Glutamatergic neuron (in vitro differentiated cells): ENCODE results near the gene TCTN3. TPM values are rescaled to one million over a fixed set of nuclear protein-coding genes. Genes with fewer than 3 reads are reported as not detected.

ENCODE experiments used
- DNase-seq: peaks from one replicate; pipeline ENCODE4 v3.0.0; 2022
- H3K27ac Mint-ChIP-seq: one replicate; pipeline ENCODE4 v1.8.0; 2020; ENCODE audit warnings: mild to moderate bottlenecking, mixed read lengths, inconsistent platforms; ENCODE audit not compliant: unreplicated experiment
- H3K27me3 Mint-ChIP-seq: one replicate; pipeline ENCODE4 v1.8.0; 2020; ENCODE audit warnings: mild to moderate bottlenecking, moderate library complexity, mixed read lengths, inconsistent platforms; ENCODE audit not compliant: unreplicated experiment
- H3K36me3 Mint-ChIP-seq: one replicate; pipeline ENCODE4 v1.8.0; 2020; ENCODE audit warnings: mild to moderate bottlenecking, mixed read lengths, inconsistent platforms; ENCODE audit not compliant: unreplicated experiment
- H3K4me1 Mint-ChIP-seq: one replicate; pipeline ENCODE4 v1.8.0; 2020; ENCODE audit warnings: mild to moderate bottlenecking, low read depth, mixed read lengths, inconsistent platforms; ENCODE audit not compliant: unreplicated experiment
- H3K4me3 Mint-ChIP-seq: one replicate; pipeline ENCODE4 v1.8.0; 2020; ENCODE audit warnings: mild to moderate bottlenecking, mixed read lengths, inconsistent platforms; ENCODE audit not compliant: unreplicated experiment
- H3K9me3 Mint-ChIP-seq: one replicate; pipeline ENCODE4 v1.8.0; 2020; ENCODE audit warnings: mild to moderate bottlenecking, moderate library complexity, mixed read lengths, inconsistent platforms; ENCODE audit not compliant: unreplicated experiment
- CTCF ChIP-seq: fragments of 200-600 bp; sonication (generic); IDR thresholded peaks from one replicate; pipeline ENCODE4 v1.5.0; 2021; ENCODE audit not compliant: partially characterized antibody, unreplicated experiment
- total RNA-seq: library from RNA; stranded (reverse); fragmentation: NEBNext Ultra II Directional; extraction: Animal tissue kit (Norgen Biotek cat#: 25700); gene quantifications from one replicate; pipeline ENCODE4 v1.2.1, GENCODE V29; 2021; ENCODE audit not compliant: unreplicated experiment

Gene TCTN3
- total RNA-seq, 1 donor from 2014 or later = 14.7 TPM

- no peak overlapping the region for H3K4me3 Mint-ChIP-seq
- DNase-seq = no peak
These were observed 23.1 kb upstream of the TCTN3 start for GRCh38 chr10:95716866-95717265.

GRCh38 chr10:95716466-95716865 lies 22.7 kb upstream of the TCTN3 start:
- Mint-ChIP-seq H3K27me3 (peaks cover 2% of the 10 kb centered on the region), H3K4me1 (no peaks in the 10 kb centered on the region), H3K4me3 (no peak overlapping the region), H3K27ac (no peak overlapping the region), H3K36me3 (no peaks in the 10 kb centered on the region), H3K9me3 (no peaks in the 10 kb centered on the region)
- DNase-seq = no peak
- no peak for TF ChIP-seq CTCF

More at GRCh38 chr10:95716866-95717265, 23.1 kb upstream of the TCTN3 start:
- peaks cover 2% of the 10 kb centered on the region for H3K27me3 Mint-ChIP-seq
- no peaks in the 10 kb centered on the region for H3K36me3 Mint-ChIP-seq
- no peaks in the 10 kb centered on the region for H3K9me3 Mint-ChIP-seq
- H3K4me1 Mint-ChIP-seq = no peaks in the 10 kb centered on the region
- H3K27ac Mint-ChIP-seq = no peak overlapping the region
- TF ChIP-seq CTCF = no peak

GRCh38 chr10:95711492-95711891 lies 17.8 kb upstream of the TCTN3 start:
- Mint-ChIP-seq H3K9me3 (peaks cover 3% of the 10 kb centered on the region), H3K27me3 (no peaks in the 10 kb centered on the region), H3K27ac (no peak overlapping the region)

GRCh38 chr10:95706990-95707389 lies 13.3 kb upstream of the TCTN3 start:
- H3K27ac Mint-ChIP-seq = no peak overlapping the region
- H3K9me3 Mint-ChIP-seq = peaks cover 5% of the 10 kb centered on the region
- no peaks in the 10 kb centered on the region for H3K4me1 Mint-ChIP-seq
- H3K36me3 Mint-ChIP-seq = no peaks in the 10 kb centered on the region
- no peak for DNase-seq
- no peaks in the 10 kb centered on the region for H3K27me3 Mint-ChIP-seq
- no peak overlapping the region for H3K4me3 Mint-ChIP-seq
- no peak for TF ChIP-seq CTCF

More at GRCh38 chr10:95711492-95711891, 17.8 kb upstream of the TCTN3 start:
- DNase-seq = no peak
- Mint-ChIP-seq H3K4me3 (no peak overlapping the region), H3K4me1 (no peaks in the 10 kb centered on the region), H3K36me3 (no peaks in the 10 kb centered on the region)
- no peak for TF ChIP-seq CTCF

GRCh38 chr10:95706573-95706972 lies 12.8 kb upstream of the TCTN3 start:
- Mint-ChIP-seq H3K9me3 (peaks cover 5% of the 10 kb centered on the region), H3K4me3 (no peak overlapping the region), H3K4me1 (no peaks in the 10 kb centered on the region), H3K27me3 (no peaks in the 10 kb centered on the region), H3K36me3 (no peaks in the 10 kb centered on the region), H3K27ac (no peak overlapping the region)
- no peak for DNase-seq
- TF ChIP-seq CTCF = no peak
